MM.1S (cell line): ENCODE data around the gene RAET1L.

Source experiments
- EZH2 ChIP-seq: fragments of 300-600 bp; sonication (generic); optimal IDR thresholded peaks from 2 replicates; pipeline ENCODE3; 2017; ENCODE audit warnings: low read depth, mild to moderate bottlenecking, antibody characterized with exemption, low read length, mixed read lengths
- TF ChIP-seq, protein P1 (sequence below): fragments of 300-600 bp; sonication (generic); IDR thresholded peaks from 2 replicates; pipeline ENCODE4 v1.5.1; 2016; ENCODE audit warnings: antibody characterized with exemption, low read length, mixed read lengths

DNA sequence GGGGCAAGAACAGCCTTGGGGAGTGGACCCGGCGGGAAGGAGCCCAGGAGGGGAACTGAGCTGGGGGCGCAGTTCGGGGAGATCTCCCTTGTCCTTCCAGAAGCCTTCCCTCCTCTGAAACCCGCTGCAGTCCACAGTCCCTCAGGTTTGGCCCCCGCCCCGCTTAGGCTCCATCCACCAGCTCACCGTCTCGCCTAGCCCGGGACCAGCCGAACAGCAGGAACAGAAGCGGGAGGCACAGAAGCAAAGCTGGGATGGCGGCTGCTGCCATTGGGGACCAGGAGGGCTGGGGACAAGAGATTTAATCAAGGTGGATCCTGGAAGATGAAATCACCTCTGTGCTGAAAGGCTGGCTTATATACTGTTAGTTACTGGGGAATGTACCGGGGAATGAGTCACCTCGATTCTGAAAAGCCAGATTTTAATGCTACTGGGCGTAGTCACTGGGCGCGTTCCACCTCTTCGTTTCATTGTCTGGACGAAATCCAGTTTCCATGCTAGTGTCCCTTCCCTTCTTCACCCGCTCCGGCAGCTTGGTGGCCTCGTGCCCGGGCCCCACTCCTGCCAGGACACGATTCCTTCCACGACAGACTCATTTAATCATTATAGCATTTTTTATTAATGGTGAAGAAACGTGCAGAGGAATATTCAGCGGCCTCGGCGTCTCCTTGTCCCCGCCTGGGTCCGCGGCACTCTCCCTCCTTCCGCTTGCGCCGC is at the start of gene RAET1L:
- no peak for TF ChIP-seq EZH2
- TF ChIP-seq, protein P1, sequence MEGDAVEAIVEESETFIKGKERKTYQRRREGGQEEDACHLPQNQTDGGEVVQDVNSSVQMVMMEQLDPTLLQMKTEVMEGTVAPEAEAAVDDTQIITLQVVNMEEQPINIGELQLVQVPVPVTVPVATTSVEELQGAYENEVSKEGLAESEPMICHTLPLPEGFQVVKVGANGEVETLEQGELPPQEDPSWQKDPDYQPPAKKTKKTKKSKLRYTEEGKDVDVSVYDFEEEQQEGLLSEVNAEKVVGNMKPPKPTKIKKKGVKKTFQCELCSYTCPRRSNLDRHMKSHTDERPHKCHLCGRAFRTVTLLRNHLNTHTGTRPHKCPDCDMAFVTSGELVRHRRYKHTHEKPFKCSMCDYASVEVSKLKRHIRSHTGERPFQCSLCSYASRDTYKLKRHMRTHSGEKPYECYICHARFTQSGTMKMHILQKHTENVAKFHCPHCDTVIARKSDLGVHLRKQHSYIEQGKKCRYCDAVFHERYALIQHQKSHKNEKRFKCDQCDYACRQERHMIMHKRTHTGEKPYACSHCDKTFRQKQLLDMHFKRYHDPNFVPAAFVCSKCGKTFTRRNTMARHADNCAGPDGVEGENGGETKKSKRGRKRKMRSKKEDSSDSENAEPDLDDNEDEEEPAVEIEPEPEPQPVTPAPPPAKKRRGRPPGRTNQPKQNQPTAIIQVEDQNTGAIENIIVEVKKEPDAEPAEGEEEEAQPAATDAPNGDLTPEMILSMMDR: no peak
